EL (cell line): ENCODE measurements around the gene ITK.
"Not testable (repeated sequence)": the region's sequence is repeated elsewhere in the genome, so short reads cannot be mapped to it uniquely, and the experiment has no call there.

Experiments used
- DNase-seq: peaks from one replicate; pipeline ENCODE4 v3.0.0-alpha.2; 2016

ITK gene

GRCh38 chr5:157168286-157168685 is 12.4 kb upstream of the ITK start:
- no peak for DNase-seq

- DNase-seq = no peak
Observed at GRCh38 chr5:157172403-157172802, 8.2 kb upstream of the ITK start.

GRCh38 chr5:157175071-157175612 is 5.5 kb upstream of the ITK start:
- no peak for DNase-seq

- no peak for DNase-seq
Observed at GRCh38 chr5:157177953-157178352, 2.7 kb upstream of the ITK start.

- DNase-seq = no peak
Observed at GRCh38 chr5:157178966-157179365, 1.7 kb upstream of the ITK start.

- DNase-seq = no peak
Observed at GRCh38 chr5:157182143-157182757, 1.6 kb downstream of the ITK start.

- DNase-seq = no peak
Observed at GRCh38 chr5:157184117-157184670, 3.6 kb downstream of the ITK start.

- DNase-seq = not testable (repeated sequence)
Observed at GRCh38 chr5:157185122-157185521, 4.5 kb downstream of the ITK start.

- DNase-seq = no peak
Observed at GRCh38 chr5:157186309-157187045, 5.8 kb downstream of the ITK start.

GRCh38 chr5:157187046-157187754 is 6.6 kb downstream of the ITK start:
- no peak for DNase-seq

- no peak for DNase-seq
Observed at GRCh38 chr5:157188270-157188669, 7.6 kb downstream of the ITK start.

GRCh38 chr5:157189223-157189622 is 8.6 kb downstream of the ITK start:
- no peak for DNase-seq

- no peak for DNase-seq
Observed at GRCh38 chr5:157193699-157194424, 13.2 kb downstream of the ITK start.

- DNase-seq = no peak
Observed at GRCh38 chr5:157196045-157196444, 15.4 kb downstream of the ITK start.

GRCh38 chr5:157197086-157197485 is 16.4 kb downstream of the ITK start:
- DNase-seq = no peak

- no peak for DNase-seq
Observed at GRCh38 chr5:157198277-157198986, 17.8 kb downstream of the ITK start.

- no peak for DNase-seq
Observed at GRCh38 chr5:157201857-157202256, 21.2 kb downstream of the ITK start.

GRCh38 chr5:157203417-157203816 is 22.8 kb downstream of the ITK start:
- DNase-seq = no peak

- DNase-seq = no peak
Observed at GRCh38 chr5:157204765-157205164, 24.1 kb downstream of the ITK start.

GRCh38 chr5:157205708-157206107 is 25.1 kb downstream of the ITK start:
- no peak for DNase-seq

- DNase-seq = not testable (repeated sequence)
Observed at GRCh38 chr5:157210652-157211051, 30.0 kb downstream of the ITK start.

- DNase-seq = no peak
Observed at GRCh38 chr5:157212307-157212706, 31.7 kb downstream of the ITK start.
